Measurements from ENCODE around the gene FOXE3.

The FOXE3 gene

DNA sequence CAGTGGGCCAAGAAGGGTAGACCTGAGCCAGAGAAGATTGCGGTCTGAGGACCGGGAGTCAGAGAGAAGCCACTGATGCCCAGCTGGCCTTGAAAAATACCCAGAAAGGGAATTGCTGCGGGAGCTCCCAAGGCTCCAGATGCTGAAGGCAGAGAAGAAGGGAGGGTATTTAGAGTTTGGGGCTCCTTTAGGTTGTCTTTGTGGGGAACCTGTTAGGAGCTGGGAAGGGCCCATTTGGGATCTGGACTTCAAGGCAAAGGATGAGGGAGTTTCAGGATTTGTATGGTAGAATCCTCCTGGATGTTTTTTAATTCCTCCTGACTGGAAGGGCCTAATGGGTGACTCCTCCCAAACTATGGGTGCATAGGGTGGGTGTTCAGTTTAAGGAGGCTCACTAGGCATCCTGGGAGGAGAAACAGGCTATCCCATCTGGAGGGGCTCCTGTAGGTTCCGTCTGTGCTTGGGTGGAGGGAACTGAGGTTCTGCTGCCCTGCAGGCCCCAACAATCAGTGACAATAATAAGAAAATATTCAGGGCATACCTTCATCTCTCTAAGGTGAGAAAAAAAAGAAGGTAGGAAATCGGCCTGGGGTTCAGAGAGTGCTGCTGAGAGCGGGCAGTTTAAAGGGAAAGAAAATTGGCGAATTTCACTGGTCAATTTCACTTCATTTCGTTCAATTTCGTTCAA lies 26.9 kb downstream of the FOXE3 start:
- TF ChIP-seq, protein P1, sequence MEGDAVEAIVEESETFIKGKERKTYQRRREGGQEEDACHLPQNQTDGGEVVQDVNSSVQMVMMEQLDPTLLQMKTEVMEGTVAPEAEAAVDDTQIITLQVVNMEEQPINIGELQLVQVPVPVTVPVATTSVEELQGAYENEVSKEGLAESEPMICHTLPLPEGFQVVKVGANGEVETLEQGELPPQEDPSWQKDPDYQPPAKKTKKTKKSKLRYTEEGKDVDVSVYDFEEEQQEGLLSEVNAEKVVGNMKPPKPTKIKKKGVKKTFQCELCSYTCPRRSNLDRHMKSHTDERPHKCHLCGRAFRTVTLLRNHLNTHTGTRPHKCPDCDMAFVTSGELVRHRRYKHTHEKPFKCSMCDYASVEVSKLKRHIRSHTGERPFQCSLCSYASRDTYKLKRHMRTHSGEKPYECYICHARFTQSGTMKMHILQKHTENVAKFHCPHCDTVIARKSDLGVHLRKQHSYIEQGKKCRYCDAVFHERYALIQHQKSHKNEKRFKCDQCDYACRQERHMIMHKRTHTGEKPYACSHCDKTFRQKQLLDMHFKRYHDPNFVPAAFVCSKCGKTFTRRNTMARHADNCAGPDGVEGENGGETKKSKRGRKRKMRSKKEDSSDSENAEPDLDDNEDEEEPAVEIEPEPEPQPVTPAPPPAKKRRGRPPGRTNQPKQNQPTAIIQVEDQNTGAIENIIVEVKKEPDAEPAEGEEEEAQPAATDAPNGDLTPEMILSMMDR (IDR thresholded peaks at IDR 0.05; ENCODE audit: insufficient read depth, low read depth, low read length, missing control alignments), result no peak
- no peak overlapping the region for H3K4me3 ChIP-seq (ENCODE audit: low read length)
- no peak for DNase-seq (ENCODE audit: low read depth)

DNA sequence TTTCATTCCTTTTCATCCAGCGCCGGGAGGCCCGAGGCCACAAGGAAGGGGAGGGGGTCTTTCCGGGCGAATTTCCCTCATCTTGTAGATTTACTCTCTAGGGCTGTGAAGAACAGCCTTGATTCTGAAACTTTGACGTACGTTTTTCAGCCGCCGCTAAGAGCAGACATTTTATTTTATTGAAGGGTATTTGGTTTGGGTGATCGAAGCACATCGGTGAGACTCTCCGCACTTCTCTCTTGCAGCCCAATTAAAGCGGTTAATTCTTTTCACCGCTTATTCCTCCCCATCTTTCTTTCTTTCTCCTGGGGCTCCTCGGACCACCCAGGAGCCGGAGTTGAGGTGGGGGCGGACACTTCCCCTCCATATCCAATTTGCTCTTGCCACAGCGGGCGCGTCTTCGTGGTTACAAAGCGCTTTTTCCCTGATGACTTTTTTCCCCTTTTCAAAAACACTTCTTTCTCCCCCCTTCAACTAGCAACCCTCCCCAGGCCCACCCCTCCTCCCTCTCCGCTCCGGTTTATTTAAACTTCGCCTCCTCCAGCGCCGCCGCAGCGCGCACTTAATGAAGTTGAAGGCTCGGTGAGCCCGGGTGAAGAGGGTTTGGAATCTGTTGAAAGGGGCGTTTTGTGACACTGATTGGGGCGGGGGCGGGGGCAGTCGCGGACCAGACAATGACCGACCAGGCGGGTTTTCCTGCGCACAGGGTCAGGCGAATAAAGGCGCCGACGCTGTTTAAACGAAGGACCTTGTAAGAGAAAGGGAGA lies 27.6 kb downstream of the FOXE3 start:
- no peak overlapping the region for H3K4me3 ChIP-seq (ENCODE audit: low read length)
- DNase-seq (ENCODE audit: low read depth), result no peak
- TF ChIP-seq, protein P1 (IDR thresholded peaks at IDR 0.05; ENCODE audit: insufficient read depth, low read depth, low read length, missing control alignments), result no peak

DNA sequence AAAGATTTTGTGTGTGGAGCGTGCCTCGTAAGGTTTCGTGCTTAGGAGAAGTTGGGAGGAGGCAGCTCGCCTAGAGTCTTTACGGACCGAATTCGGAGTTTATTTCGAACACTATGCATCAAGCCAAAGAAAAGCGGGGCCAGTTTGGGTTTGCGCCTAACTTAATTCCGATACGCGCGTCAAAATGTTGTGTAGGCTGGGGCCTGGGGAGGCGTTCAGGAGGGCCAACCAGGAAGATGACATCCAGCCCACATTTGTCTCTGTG lies 28.1 kb downstream of the FOXE3 start:
- TF ChIP-seq, protein P1 (IDR thresholded peaks at IDR 0.05; ENCODE audit: insufficient read depth, low read depth, low read length, missing control alignments), result no peak
- H3K4me3 ChIP-seq (ENCODE audit: low read length), result no peak overlapping the region
- no peak for DNase-seq (ENCODE audit: low read depth)

DNA sequence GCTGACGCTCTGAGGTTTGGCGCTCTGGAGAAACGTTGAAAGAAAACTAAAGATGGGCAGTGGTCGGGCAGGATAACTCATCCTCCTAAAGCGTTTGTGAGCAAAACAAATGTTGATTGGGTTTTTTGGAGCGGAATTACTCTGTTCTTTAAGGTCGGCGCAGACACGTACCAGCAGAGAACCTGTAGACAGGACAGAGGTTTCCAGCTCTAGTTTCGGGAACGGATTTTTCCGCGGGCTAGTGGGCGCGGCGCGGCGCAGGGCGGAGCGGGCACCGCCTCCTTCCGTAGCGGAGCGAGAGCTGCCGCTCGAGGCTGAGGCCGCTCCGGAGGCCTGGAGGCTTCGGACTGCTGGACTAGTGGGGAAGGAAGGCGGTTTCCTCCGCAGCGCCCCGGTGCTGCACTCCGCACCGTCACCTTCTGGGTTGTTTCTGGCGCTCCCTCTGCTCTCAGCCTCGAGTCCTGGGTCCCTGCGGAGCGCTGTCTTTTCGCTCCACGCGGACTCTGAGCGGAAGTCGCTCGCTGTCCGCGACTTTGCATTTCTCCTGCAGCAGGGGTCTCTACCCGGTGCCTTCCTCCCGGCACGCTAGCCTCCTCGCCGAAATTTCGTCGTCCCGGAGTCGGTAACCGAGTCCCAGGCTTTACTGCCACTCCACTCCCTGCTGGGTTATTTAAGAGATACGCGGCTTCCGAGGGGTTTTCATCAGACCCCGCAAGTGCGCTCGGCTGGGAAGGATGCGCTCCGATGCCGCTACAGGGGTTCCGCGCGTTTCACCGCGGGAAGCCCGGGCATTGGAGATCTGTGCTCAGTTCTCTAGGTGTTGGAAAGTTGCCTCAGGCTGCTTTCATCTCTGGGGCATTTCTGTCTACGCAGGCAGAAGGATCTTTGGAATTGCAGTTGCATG lies 28.7 kb downstream of the FOXE3 start:
- peak; percentile 38 for DNase-seq (ENCODE audit: low read depth)
- TF ChIP-seq, protein P1 (IDR thresholded peaks at IDR 0.05; ENCODE audit: insufficient read depth, low read depth, low read length, missing control alignments), result no peak
- peak overlapping the region; percentile 10 for H3K4me3 ChIP-seq (ENCODE audit: low read length)

DNA sequence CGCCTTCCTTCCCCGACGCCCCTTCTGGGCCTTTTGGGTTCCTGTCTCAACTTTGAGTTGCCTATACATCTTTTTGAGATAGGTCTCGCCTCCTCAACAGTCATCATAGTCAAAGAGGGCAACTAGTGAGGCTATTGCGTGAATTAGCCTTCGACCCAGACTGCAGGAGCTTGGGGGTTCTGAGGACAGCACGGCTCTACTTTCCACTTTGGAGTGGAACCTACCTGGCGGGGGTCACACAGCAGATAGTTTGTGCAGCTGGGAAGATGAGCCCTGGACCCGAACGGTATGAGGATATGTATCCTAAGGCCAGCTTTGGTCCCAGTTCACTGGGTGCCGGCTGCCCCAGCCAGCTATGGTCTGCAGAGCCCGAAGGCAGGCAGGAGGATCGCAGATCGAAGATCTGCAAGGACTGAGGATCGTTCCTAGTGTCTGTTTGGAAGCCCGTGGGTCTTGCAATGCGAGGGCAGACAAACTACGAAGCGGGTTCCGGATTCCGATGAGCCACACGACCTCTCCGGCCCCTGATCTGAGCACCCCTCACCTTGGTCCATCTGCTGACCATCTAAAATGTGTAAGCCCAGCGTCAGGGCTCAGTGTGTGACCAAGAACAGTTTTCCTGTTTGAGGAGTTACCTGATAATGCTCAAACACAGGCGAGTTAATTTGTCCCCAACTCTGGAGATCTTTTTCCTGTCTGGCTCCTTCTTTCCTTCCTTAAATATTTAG lies 29.9 kb downstream of the FOXE3 start:
- H3K4me3 ChIP-seq (ENCODE audit: low read length), result no peak overlapping the region
- no peak for DNase-seq (ENCODE audit: low read depth)
- TF ChIP-seq, protein P1 (IDR thresholded peaks at IDR 0.05; ENCODE audit: insufficient read depth, low read depth, low read length, missing control alignments), result no peak

DNA sequence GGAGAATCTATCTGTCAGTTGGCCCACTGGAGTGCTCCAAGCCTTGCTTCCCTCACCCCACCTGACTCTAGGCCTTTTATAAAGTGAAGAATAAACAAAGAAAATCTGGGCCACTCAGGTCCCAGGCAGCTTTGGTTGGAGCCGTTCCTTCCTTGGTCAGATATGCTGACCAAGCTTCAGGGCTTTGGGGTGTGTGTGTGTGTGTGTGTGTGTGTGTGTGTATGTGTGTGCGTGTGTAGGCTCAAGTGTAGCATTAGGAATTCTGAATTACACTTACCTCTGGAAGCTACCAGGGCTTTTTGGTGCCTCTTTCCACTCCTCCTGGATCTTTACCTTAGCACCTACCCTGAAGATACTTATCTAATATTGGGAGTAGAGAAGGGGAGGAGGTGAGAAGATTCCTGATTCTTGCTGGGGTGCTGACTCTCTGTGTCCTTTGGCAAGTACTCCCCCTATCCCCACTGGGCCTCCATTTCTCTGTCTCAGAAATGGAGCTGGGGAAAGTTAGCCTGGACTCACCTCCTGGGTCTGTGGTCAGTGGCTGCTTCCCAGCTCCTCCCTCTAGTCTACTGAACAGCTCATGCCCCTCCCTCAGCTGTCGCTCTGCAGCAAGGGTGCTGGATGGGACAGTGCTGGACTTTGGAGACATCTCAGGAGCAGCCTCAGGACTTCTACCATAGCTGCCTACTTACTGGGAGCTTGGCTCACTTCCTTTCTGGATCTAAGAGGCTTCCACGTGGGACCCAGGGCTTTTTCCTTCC lies 32.6 kb downstream of the FOXE3 start:
- H3K4me3 ChIP-seq (ENCODE audit: low read length), result no peak overlapping the region
- no peak for DNase-seq (ENCODE audit: low read depth)
- TF ChIP-seq, protein P1 (IDR thresholded peaks at IDR 0.05; ENCODE audit: insufficient read depth, low read depth, low read length, missing control alignments), result no peak

All from epithelial cell of esophagus (primary cell).